Activated CD4-positive, CD25-positive, alpha-beta regulatory T cell treated with anti-CD3 and anti-CD28 coated beads, Interleukin-2, amount 50 U/mL, for 24 hours (primary cell): Measurements from ENCODE around the gene RNF14.
A peak's percentile ranks its signal among the peaks of the same experiment; 100 is the strongest.

Source experiments
- ATAC-seq, 2 donors: fragments of 150-1000 bp; cut with Tn5 transposase; one replicate each; pipeline ENCODE4 v1.10.0; 2021; ENCODE audit warnings: mild to moderate bottlenecking in 1 of 2, moderate library complexity in 1 of 2

RNF14 gene

DNA sequence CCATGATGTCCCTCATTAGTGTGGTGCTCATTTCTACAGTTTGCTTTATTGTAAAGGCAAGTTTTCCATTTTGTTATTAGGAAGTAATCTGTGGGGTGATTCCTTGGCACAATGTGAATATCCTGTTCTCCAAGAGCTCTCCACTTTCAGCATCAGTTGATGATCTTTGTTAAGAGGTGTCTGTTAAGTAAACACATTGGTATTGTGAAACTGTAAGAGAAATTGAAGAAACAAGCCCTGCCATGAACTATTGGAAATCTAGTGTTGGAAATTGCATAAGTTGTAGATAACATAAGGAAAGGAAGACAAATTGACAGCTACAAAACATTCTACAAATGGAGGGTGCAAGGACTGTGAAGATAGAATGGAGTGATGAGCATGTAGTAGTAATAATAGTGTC is 17.2 kb downstream of the RNF14 start:
- no peak for ATAC-seq

DNA sequence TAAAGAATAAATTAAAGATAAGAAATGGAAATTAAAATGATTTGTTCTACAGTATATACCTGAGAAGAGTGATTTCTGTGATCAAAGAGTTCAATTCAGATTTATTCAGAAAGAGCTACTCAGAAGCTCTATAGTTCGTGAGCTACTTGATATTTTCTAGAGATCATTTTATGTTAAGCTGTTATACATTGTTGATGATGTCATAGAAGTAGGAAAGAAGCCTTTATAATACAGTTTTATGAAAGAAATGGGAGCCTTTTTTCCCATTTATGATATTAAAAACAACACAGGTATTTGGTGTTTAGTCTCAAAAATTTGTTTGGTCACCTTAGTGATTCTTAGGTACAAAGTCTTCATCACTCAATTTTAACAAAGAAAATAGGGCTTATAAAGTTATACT is 20.8 kb downstream of the RNF14 start:
- no peak for ATAC-seq

DNA sequence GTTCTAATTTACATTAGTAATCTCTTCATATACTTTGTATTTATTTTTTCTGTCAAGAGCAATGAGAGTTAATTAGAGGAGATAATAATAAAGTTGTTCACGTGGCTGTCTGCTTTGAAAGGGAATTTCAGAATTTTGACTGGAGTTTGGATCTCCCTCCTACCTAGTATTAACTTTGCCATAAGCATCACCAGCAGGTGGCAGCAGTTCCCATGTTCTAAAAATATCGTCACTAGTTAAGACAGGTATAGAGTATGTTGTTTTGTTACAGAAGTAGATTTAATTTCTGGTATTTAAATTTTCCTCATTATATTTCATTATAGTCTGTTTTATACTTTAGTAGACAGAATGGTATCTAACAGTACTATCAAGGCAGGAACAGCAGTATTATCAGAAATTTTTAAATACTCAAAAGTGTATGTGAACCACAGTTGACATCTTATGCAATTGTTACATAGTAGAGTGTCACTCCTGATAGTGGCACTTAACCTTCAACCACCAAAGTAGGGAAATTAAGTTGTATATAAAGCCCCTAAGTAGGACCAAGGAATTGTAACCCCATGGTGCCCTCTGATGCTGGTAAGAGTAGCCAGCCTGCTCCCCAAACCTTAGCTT is 23.6 kb downstream of the RNF14 start:
- ATAC-seq = peak; percentile 78 to 86

DNA sequence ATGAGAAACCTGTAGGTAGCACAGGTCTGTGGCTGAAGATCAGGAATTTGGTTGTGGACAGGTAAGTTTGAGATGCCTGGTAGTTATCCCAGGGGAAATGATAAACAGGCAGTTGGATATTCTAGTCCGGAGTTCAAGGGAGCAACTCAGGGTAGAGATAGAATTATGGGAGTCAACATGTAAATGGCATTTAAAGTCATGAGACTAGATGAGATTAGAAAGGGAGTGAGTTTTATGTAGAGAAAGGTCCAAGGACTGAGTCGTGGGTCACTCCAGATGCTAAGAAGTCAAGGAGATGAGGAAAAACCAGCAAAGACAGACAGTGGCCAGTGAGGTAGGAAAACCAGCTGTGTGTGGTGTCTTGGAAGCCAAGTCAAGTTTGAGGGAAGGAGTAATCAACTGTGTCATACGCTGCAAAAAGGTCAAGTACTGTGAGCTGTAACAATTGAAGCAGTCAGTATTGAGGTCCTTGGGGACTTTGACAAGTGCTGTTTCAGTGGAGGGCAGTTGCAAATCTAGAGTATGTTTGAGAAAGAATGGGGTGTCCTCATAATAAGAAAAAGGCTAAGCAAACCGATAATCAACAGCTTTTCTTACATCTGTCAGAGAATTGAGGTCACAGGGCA is 25.7 kb downstream of the RNF14 start:
- ATAC-seq = no peak

DNA sequence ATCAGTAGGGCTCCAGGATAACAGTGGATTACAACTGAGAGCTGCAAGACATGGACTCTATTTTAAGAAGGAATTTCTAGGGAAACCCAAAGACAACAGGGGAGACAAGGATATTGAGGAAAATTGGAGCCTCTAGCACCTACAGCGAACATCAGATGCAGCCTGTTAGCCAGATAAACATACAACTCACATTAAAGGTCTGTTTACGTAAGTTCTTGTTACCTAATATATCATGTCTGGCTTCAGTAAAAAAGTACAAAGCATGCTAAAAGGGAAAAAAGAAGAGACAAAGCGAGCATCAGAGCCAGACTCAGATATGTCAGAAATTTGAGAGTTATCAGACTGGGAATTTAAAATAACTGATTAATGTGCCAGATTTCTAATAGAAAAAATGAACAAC is 26.8 kb downstream of the RNF14 start:
- no peak for ATAC-seq

GRCh38 chr5:141997358-141997960 is 28.6 kb downstream of the RNF14 start:
- no peak for ATAC-seq

GRCh38 chr5:142000173-142000572 is 31.3 kb downstream of the RNF14 start:
- no peak for ATAC-seq

GRCh38 chr5:142000704-142001484 is 32.0 kb downstream of the RNF14 start:
- no peak for ATAC-seq

- ATAC-seq = no peak
These were observed 34.4 kb downstream of the RNF14 start for GRCh38 chr5:142003266-142003800.

DNA sequence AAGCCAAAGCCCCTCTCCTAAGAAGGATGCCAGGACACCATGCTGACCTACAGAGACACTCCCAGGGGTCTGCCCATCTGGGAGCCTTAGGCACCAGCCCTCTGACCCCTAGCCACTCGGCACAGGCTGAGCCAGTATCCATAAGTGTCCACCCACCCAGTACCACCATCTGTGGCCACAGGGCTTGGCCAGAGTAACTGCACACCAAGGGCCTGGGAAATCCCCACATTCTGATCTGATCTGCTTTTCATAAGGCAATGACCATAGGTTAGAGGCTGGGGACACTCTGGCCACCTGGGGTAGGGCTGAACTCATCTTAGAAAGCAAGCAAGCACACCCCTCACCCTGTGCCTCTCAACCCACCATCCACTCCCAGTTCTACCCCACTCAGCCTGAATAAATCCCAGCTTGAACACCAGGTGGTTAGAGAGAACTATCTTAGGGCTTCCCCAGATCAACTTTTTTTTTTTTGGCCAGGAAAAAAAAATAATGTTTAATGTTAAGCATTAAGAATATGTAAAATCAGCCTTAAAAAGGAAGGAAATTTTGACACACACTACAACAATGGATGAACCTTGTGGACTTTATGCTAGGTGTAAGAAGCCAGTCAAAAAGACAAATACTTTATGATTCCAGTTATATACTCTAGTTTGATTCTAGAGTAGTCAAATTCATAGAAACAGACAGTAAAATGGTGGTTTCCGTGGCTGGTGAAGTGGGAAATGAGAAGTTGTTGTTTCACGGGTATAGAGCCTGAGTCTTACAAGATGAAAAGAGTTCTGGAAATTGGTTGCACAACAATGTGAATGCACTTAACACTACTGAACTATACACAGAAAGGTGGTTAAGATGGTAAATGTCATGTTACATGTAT is 37.7 kb downstream of the RNF14 start:
- ATAC-seq = peak; percentile 94 to 96

- ATAC-seq = no peak
These were observed 38.3 kb downstream of the RNF14 start for GRCh38 chr5:142007237-142007544.

DNA sequence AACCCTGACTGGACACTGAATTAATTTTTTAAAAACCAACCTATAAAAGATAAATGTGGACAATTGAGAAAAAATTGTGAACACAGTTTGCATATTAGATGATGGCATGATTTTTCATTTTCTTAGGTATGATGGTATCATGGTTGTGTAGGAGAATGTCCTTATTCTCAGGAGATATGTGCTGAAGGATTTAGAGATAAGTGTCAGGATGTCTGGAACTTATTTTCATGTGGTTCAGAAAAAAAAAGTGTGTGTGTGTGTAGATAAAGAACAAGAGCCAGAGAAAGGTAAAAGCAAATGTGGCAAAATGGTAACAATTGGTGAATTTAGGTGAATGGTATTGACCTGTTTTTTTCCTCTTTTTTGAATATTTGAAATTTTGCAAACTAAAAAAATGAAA is 39.9 kb downstream of the RNF14 start:
- ATAC-seq = no peak

- no peak for ATAC-seq
These were observed 41.0 kb downstream of the RNF14 start for GRCh38 chr5:142009886-142010285.

- no peak for ATAC-seq
These were observed 42.8 kb downstream of the RNF14 start for GRCh38 chr5:142011572-142012185.

DNA sequence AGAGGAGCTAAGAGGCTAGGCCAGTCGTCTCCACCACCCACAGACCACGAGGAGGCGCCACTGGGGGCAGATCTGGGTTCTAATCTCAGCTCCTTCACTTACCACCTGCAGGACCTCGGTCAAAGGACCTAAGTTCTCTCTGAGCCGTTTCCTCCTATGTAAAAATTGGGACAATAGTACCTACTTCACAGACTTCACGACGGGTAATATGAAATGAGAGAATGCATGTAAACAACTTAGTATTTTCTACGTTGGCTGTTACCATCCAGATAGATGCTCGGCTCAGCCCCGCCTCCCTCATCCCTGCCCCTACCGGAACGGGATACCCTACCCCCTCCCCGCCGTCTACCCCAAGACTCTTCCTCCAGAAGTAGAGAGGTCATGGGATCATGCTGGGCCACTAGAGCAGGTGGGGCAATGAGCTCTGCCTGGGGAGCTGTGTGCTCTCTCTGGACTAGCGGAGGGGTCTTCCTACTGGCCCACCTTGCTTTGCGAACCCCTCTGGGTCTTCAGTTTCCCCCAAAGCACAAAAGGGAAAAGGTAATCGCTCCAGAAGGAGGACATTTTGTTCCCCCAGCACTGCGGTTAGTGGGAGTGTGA is 43.4 kb downstream of the RNF14 start:
- ATAC-seq = no peak

DNA sequence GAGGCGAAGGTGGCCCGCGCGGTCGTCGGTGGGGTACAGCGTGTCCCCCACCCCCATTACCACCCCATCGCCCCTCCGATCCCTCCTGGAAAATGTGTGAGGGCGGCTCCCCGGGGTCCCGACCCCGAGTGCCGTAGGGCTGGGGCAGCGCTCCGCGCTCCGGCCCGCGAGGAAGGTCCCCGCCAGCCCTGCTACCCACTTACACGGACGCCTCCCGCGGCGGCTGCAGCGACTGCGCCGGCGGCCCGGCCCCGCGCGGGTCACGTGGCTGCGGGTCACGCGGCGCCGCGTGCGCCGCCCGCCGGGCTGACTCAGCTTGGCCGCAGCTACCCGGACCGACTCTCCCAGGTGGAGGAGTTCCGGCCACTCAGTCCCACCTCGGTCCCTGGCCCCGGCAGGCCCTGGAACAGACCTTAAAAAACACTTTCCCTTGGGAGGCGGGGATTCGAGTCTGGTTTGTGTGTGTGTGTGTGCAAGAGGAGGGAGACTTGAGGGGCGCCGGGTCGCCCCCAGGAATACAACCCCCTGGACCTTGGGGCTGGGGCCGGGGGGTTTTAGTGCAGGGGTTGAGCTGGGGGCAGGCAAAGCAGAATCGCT is 44.0 kb downstream of the RNF14 start, which contains the start of gene GNPDA1:
TSS of gene GNPDA1 (minus strand) at position 236 of the 597 bp plus-strand sequence. CDS start 992 bp downstream, outside the sequence.
- peak; percentile 28 to 36 for ATAC-seq

DNA sequence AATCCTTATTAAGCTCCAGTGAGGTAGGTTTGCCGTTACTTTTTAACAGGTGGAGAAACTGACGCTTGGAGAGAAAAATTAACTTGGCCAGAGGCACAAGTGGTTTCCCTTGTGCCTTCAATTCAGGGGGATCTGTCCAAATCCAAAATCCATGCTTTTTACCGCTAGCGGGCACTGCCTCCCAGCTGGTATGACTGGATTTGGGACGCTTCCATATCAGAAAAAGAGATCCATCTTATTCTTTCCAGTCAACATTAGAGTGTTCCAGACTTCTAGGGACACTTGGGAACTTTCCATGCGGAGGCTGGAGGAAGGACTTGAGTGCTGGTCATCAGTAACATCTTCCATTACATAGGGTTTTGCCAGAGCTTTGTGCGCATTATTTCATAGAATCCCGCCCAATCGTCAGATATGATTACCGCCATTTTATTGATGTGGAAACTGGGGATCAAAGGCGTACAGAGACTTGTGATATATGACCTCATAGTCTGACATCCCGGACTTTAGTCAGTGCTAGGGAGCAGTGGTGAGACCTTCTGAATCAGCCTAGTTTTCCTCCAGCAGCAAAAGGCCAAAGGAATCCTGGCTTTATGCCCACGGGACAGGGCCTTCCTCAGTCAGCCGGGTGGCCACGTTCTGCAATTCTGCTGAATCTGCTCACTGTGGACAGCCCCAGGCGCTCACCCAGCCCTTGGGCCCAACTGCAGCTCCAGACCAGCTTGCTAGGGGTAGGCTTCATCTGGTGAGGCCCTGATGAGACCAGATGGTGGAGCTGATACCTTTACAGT is 45.0 kb downstream of the RNF14 start:
- ATAC-seq = no peak

DNA sequence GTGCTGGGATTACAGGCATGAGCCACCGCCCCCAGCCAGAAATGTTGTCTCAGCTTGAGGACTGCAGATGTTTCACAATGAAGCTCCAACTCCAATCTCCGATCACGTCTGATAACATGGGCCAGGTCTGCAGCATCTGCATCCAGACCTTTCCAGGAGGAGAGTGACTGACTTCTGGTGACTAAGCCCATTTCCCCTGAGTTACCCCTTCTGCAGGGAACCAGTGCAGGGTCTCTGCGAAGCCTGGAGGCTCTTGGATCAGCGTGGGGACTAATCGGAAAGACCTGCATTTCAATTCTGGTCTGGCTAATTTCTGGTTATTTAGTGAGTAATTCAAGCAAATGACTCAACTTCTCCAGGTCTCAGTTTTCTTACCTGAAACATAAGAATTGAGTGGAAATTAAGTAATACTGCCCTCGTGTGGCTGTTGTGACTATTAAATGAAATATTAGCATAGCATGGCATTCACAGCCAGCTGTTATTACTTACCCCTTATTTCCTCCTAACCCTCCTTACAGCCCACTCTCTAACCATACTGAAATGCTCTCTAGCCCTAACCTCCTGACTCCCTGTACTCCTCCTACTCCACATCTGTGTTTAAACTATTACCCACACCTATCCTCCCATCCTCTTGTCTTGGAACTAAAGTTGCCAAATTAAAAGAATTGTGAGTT is 46.1 kb downstream of the RNF14 start:
- ATAC-seq = peak; percentile 27 to 31

- peak; percentile 57 to 64 for ATAC-seq
These were observed 47.1 kb downstream of the RNF14 start for GRCh38 chr5:142015781-142016533.
